Measurements from ENCODE around the gene TAS2R31. TPM values are rescaled to one million over a fixed set of nuclear protein-coding genes. Genes with fewer than 3 reads are reported as not detected.

Gene TAS2R31
- total and polyA plus RNA-seq, 2 of the 4 experiments (the other 2 are of a cell fraction): 0.24 to 4.3 TPM

DNA sequence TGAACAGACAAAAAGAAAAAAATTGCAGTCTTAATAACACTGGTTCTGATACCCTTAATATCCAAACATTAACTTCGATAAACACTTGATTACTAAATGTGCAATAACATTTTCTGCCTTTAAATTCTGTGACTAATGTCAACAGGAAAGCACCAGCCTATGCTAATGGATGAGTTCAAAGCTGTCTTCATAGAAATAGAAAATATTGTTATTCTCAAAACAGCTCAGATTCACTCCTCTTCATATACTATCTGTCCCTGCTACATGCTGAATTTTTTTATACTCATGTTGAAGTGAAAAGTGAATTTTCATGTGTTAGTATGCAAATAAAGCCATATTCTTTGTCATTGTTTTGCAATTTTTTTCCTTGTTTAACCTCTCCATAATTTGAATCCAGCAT, 47.0 kb upstream of the TAS2R31 start:
- Histone ChIP-seq H3K23ac (ENCODE audit: low read depth, low read length) (no peak overlapping the region), H3K9me1 (ENCODE audit: insufficient read depth, low read length) (no peaks in the 10 kb centered on the region), H2BK15ac (ENCODE audit: low read depth, low read length) (no peak overlapping the region), H3K4me1 (ENCODE audit: control insufficient read depth, insufficient read depth, low read length) (no peaks in the 10 kb centered on the region), H2AFZ (replicated peaks; ENCODE audit: low read length, poor library complexity) (no peak overlapping the region), H2AK5ac (ENCODE audit: low read depth, low read length) (no peak overlapping the region), H4K5ac (ENCODE audit: low read depth, low read length) (no peak overlapping the region), H3K4me2 (ENCODE audit: low read depth, low read length) (no peak overlapping the region), H4K91ac (ENCODE audit: insufficient read depth, low read depth, low read length) (no peak overlapping the region), H3K9ac (ENCODE audit: low read depth, low read length) (no peak overlapping the region), H2BK120ac (ENCODE audit: low read depth, low read length) (no peak overlapping the region), H3K36me3 (ENCODE audit: control insufficient read depth, insufficient read depth, low read length) (no peaks in the 10 kb centered on the region; the same call in 1 of the 2 replicates), H2BK5ac (ENCODE audit: low read depth, low read length, poor library complexity, severe bottlenecking) (no peak overlapping the region), H3K79me1 (ENCODE audit: low read depth in 1 of 2, low read length in 2 of 2) (peaks cover 0 to 4% of the 10 kb centered on the region in 2 experiments; a peak in 1 of 4 replicates), H3K27ac (ENCODE audit: insufficient read depth, low read length) (no peak overlapping the region), H4K8ac (ENCODE audit: low read depth in 2 of 2, low read length in 2 of 2) (no peak overlapping the region), H3K4me3 (ENCODE audit: insufficient read depth, low read depth, low read length) (no peak overlapping the region), H3K9me3 (ENCODE audit: control insufficient read depth, insufficient read depth, low read length) (no peaks in the 10 kb centered on the region), H3K14ac (replicated peaks; ENCODE audit: low read depth, low read length) (no peak overlapping the region), H3K4ac (ENCODE audit: low read depth, low read length) (no peak overlapping the region), H3K56ac (ENCODE audit: extremely low read depth, insufficient read depth, low read length) (no peak overlapping the region), H2BK20ac (ENCODE audit: low read depth, low read length) (no peak overlapping the region), H2AK9ac (replicated peaks; ENCODE audit: low read depth, low read length, poor library complexity) (no peak overlapping the region), H3K18ac (ENCODE audit: low read depth, low read length) (no peak overlapping the region), H4K20me1 (ENCODE audit: insufficient read depth, low read length) (no peaks in the 10 kb centered on the region), H3K27me3 (ENCODE audit: control insufficient read depth, insufficient read depth, low read length) (no peaks in the 10 kb centered on the region)
- DNase-seq (no peak), ATAC-seq (ENCODE audit: low read depth) (no peak)
- intact Hi-C loops (cut with micrococcal nuclease): no loop called here
- BruUV-seq (replicated peaks): no TSS peak
- no CpG with 5 or more reads among the region's 1 CpG for WGBS, 2 experiments (ENCODE audit: extremely low coverage in 2 of 2, insufficient read length in 1 of 2)
- ChIA-PET CTCF (no interaction called here), POLR2A (ENCODE audit: unreplicated experiment) (no interaction called here)
- in situ Hi-C loops (cut with MboI; ENCODE audit: low sequenced_read_pairs): no loop called here
- TF ChIP-seq RFX5 (IDR thresholded peaks at IDR 0.05; ENCODE audit: low read depth, low read length) (no peak), BHLHE40 (IDR thresholded peaks at IDR 0.05; ENCODE audit: low read depth, low read length) (no peak), CHD1 (IDR thresholded peaks at IDR 0.05; ENCODE audit: low read depth, low read length) (no peak), NFE2L2 (IDR thresholded peaks at IDR 0.05; ENCODE audit: low read depth, low read length) (no peak), CEBPB (IDR thresholded peaks at IDR 0.05; ENCODE audit: low read depth, low read length) (no peak), MAZ (IDR thresholded peaks at IDR 0.05; ENCODE audit: borderline replicate concordance, low read depth, low read length) (no peak), POLR2A (IDR thresholded peaks at IDR 0.05; ENCODE audit: low read depth, low read length) (no peak), MAFK (IDR thresholded peaks at IDR 0.05; ENCODE audit: low read depth, low read length) (no peak), SMC3 (IDR thresholded peaks at IDR 0.05; ENCODE audit: low read depth, low read length) (no peak), RAD21 (IDR thresholded peaks at IDR 0.05; ENCODE audit: low read length) (no peak)
- TF ChIP-seq, protein P1, sequence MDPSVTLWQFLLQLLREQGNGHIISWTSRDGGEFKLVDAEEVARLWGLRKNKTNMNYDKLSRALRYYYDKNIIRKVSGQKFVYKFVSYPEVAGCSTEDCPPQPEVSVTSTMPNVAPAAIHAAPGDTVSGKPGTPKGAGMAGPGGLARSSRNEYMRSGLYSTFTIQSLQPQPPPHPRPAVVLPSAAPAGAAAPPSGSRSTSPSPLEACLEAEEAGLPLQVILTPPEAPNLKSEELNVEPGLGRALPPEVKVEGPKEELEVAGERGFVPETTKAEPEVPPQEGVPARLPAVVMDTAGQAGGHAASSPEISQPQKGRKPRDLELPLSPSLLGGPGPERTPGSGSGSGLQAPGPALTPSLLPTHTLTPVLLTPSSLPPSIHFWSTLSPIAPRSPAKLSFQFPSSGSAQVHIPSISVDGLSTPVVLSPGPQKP (IDR thresholded peaks at IDR 0.05; ENCODE audit: borderline replicate concordance, low read depth, low read length): no peak
- dilution Hi-C loops (cut with HindIII; ENCODE audit: low sequenced_read_pairs, unreplicated experiment): no loop called here
